Cardiac muscle cell (in vitro differentiated cells and primary cell): ENCODE data around the gene ZNF624. TPM values are rescaled to one million over a fixed set of nuclear protein-coding genes. Genes with fewer than 3 reads are reported as not detected.
"Not testable (repeated sequence)": the region's sequence is repeated elsewhere in the genome, so short reads cannot be mapped to it uniquely, and the experiment has no call there.

Experiments
- DNase-seq, 2 donors: peaks; one replicate each; pipeline versions ENCODE4 v3.0.0 to v3.0.0-alpha.2; 2010 to 2017; ENCODE audit warnings: low read depth in 1 of 2, low spot score in 1 of 2
- H3K27ac ChIP-seq: fragments of 200-600 bp; sonication (generic); 2 replicates; pipeline ENCODE4 v1.5.1; 2016
- H3K27me3 ChIP-seq: fragments of 200-600 bp; sonication (generic); 2 replicates; pipeline ENCODE4 v1.6.0; 2016; ENCODE audit warnings: control low read depth
- H3K36me3 ChIP-seq: fragments of 200-600 bp; sonication (generic); 2 replicates; pipeline ENCODE4 v1.5.1; 2016; ENCODE audit warnings: control low read depth
- H3K4me1 ChIP-seq: fragments of 200-600 bp; sonication (generic); 2 replicates; pipeline ENCODE4 v1.8.1; 2017; ENCODE audit warnings: low read depth, mild to moderate bottlenecking, mixed run types
- H3K4me3 ChIP-seq: fragments of 200-600 bp; sonication (generic); 2 replicates; pipeline ENCODE4 v1.5.1; 2016; ENCODE audit warnings: mild to moderate bottlenecking
- H3K9me3 ChIP-seq: fragments of 200-600 bp; sonication (generic); 2 replicates; pipeline ENCODE4 v1.5.1; 2017; ENCODE audit warnings: low read depth, mild to moderate bottlenecking, control low read depth
- CTCF ChIP-seq: IDR thresholded peaks from 2 replicates; pipeline ENCODE4 v1.5.1; 2012; ENCODE audit warnings: low read depth, mild to moderate bottlenecking, low read length
- polyA plus RNA-seq: library from polyadenylated mRNA; unstranded; fragments of >200 nt; fragmentation: Nextera tagmentation; extraction: Ambion mirVana; gene quantifications from 2 replicates; pipeline ENCODE4 v1.2.1, GENCODE V29; 2016
- total RNA-seq: library from RNA; depleted of rRNA; stranded (reverse); fragments of >200 nt; gene quantifications from 2 replicates; pipeline ENCODE4 v1.2.3, GENCODE V29; 2016

The ZNF624 gene
- total RNA-seq (3.3 and 6.9 TPM in 2 replicates), polyA plus RNA-seq (2.5 and 3.9 TPM in 2 replicates)

GRCh38 chr17:16653367-16654041, at the start of gene ZNF624:
ZNF624 (minus strand) TSS chr17:16653850.
- peak; percentile 95 to 98 for DNase-seq
- Histone ChIP-seq H3K36me3 (no peaks in the 10 kb centered on the region), H3K27ac (peak within 1 kb of the TSS; percentile 90), H3K4me3 (peak within 1 kb of the TSS; percentile 45), H3K9me3 (no peaks in the 10 kb centered on the region), H3K4me1 (no peaks in the 10 kb centered on the region), H3K27me3 (no peaks in the 10 kb centered on the region)
- no peak for TF ChIP-seq CTCF

- H3K4me3 ChIP-seq, H3K27ac ChIP-seq, H3K36me3 ChIP-seq, H3K9me3 ChIP-seq, DNase-seq, H3K4me1 ChIP-seq, H3K27me3 ChIP-seq: not testable (repeated sequence)
Observed at GRCh38 chr17:16697603-16698002, 44.0 kb upstream of the ZNF624 start.

GRCh38 chr17:16690447-16690846, 36.8 kb upstream of the ZNF624 start:
- H3K4me3 ChIP-seq, DNase-seq, H3K27me3 ChIP-seq, H3K4me1 ChIP-seq, H3K27ac ChIP-seq, H3K36me3 ChIP-seq, H3K9me3 ChIP-seq: not testable (repeated sequence)

- H3K36me3 ChIP-seq, H3K4me1 ChIP-seq, H3K9me3 ChIP-seq, H3K4me3 ChIP-seq, H3K27me3 ChIP-seq, H3K27ac ChIP-seq: not testable (repeated sequence)
- DNase-seq, result peak in 1 of 2 donors; percentile 76
- TF ChIP-seq CTCF, result peak; percentile 59
Observed at GRCh38 chr17:16689731-16690281, 36.2 kb upstream of the ZNF624 start, which contains the start of gene CCDC144A. CCDC144A (plus strand) TSS chr17:16690241; CDS start chr17:16690401, 160 bp downstream.

GRCh38 chr17:16687151-16687550, 33.5 kb upstream of the ZNF624 start:
- not testable (repeated sequence) for H3K9me3 ChIP-seq, H3K4me3 ChIP-seq, H3K36me3 ChIP-seq, H3K4me1 ChIP-seq, H3K27ac ChIP-seq, DNase-seq, H3K27me3 ChIP-seq

- H3K36me3 ChIP-seq, H3K9me3 ChIP-seq, H3K4me3 ChIP-seq, H3K27ac ChIP-seq, H3K4me1 ChIP-seq, H3K27me3 ChIP-seq: not testable (repeated sequence)
- peak in 1 of 2 donors; percentile 15 for DNase-seq
Observed at GRCh38 chr17:16686019-16686418, 32.4 kb upstream of the ZNF624 start.

GRCh38 chr17:16683290-16684138, 29.9 kb upstream of the ZNF624 start:
- not testable (repeated sequence) for H3K36me3 ChIP-seq, H3K27ac ChIP-seq, H3K4me1 ChIP-seq, H3K27me3 ChIP-seq, H3K4me3 ChIP-seq, DNase-seq, H3K9me3 ChIP-seq
